BJ (cell line): Measurements from ENCODE around the gene EIF4G2. TPM values are rescaled to one million over a fixed set of nuclear protein-coding genes. Genes with fewer than 3 reads are reported as not detected.

Source experiments
- CTCF ChIA-PET: fragments of 350-600 bp; formaldehyde crosslinking; extraction: SDS; loops from one replicate; lab custom pipeline; 2021; ENCODE audit warnings: antibody characterized with exemption, inconsistent platforms; lab: Yijun Ruan, JAX
- POLR2A ChIA-PET: fragments of 300-600 bp; sonication (Branson Sonifier 250); formaldehyde crosslinking; extraction: SDS; loops from one replicate; lab custom pipeline; 2021; ENCODE audit warnings: antibody characterized with exemption; lab: Charles Lee
- DNase-seq: peaks from one replicate; pipeline ENCODE4 v3.0.0-alpha.2; 2011; ENCODE audit warnings: low read depth
- H3K27me3 ChIP-seq: 2 replicates; pipeline ENCODE4 v1.6.0; 2011; ENCODE audit warnings: low read length; ENCODE audit not compliant: control insufficient read depth, insufficient read depth
- H3K36me3 ChIP-seq: 2 replicates; pipeline ENCODE4 v1.5.1; 2011; ENCODE audit warnings: low read length; ENCODE audit not compliant: control insufficient read depth, insufficient read depth
- H3K4me3 ChIP-seq: 2 replicates; pipeline ENCODE4 v1.5.1; 2011; ENCODE audit warnings: low read depth, mild to moderate bottlenecking, control low read depth, low read length
- CTCF ChIP-seq: IDR thresholded peaks from 2 replicates; pipeline ENCODE4 v1.5.1; 2011; ENCODE audit warnings: low read depth, mild to moderate bottlenecking, control low read depth, inconsistent platforms, low read length, moderate library complexity; ENCODE audit not compliant: insufficient read depth
- polyA plus RNA-seq: library from polyadenylated mRNA; depleted of rRNA; stranded (reverse); fragments of >200 nt; gene quantifications from 2 replicates; pipeline ENCODE4 v1.2.3, GENCODE V29; 2011

Gene EIF4G2
- polyA plus RNA-seq, 1 experiment: 472 TPM

- POLR2A ChIA-PET: interaction anchor here (0.6 to 2.1 kb wide), 16 partner anchors 9 to 395 kb away, joined by 3 to 24 read pairs (median 4); partner anchors contain the start of genes CTR9 and ZBED5
- no peaks in the 10 kb centered on the region for H3K27me3 ChIP-seq
- H3K4me3 ChIP-seq: peak overlapping the region; percentile 50
- no peak for TF ChIP-seq CTCF
- H3K36me3 ChIP-seq: peaks cover 5% of the 10 kb centered on the region; the same call in 1 of the 2 replicates
- CTCF ChIA-PET: interaction anchor here (0.6 to 2.7 kb wide), 9 partner anchors 10 to 212 kb away, joined by 3 to 10 read pairs (median 4); no protein-coding TSS in a partner anchor
- DNase-seq: peak; percentile 21
Observed at GRCh38 chr11:10809373-10810160, 841 bp upstream of the EIF4G2 start.

- Histone ChIP-seq H3K27me3 (no peaks in the 10 kb centered on the region), H3K36me3 (peaks cover 12% of the 10 kb centered on the region; the same call in 1 of the 2 replicates), H3K4me3 (peak overlapping the region; percentile 98)
- DNase-seq: no peak
- CTCF ChIA-PET: interaction anchor here (1.0 to 2.7 kb wide), 4 partner anchors 15 to 214 kb away, joined by 3 to 10 read pairs (median 5); no protein-coding TSS in a partner anchor
- POLR2A ChIA-PET: interaction anchor here (0.6 to 2.1 kb wide), 9 partner anchors 10 to 1063 kb away, joined by 3 to 24 read pairs (median 4); partner anchors contain the start of gene ZBED5
- TF ChIP-seq CTCF: no peak
Observed at GRCh38 chr11:10808235-10808552, 532 bp downstream of the EIF4G2 start.

- ChIA-PET POLR2A (interaction anchor here (0.6 to 1.3 kb wide), 4 partner anchors 92 to 219 kb away, joined by 3 to 4 read pairs (median 3); no protein-coding TSS in a partner anchor), CTCF (interaction anchor here (0.6 to 2.7 kb wide), 6 partner anchors 15 to 978 kb away, joined by 3 to 10 read pairs (median 5); no protein-coding TSS in a partner anchor)
- no peak for TF ChIP-seq CTCF
- H3K36me3 ChIP-seq: peaks cover 16% of the 10 kb centered on the region
- DNase-seq: no peak
- H3K4me3 ChIP-seq: peak overlapping the region; percentile 98
- H3K27me3 ChIP-seq: no peaks in the 10 kb centered on the region
Observed at GRCh38 chr11:10807493-10808234, 1.1 kb downstream of the EIF4G2 start.

GRCh38 chr11:10806206-10806605 is 2.5 kb downstream of the EIF4G2 start:
- ChIA-PET CTCF (interaction anchor here (1.1 to 1.2 kb wide), 2 partner anchors 10 to 128 kb away, joined by 3 read pairs; no protein-coding TSS in a partner anchor), POLR2A (no interaction called here)
- Histone ChIP-seq H3K27me3 (no peaks in the 10 kb centered on the region), H3K36me3 (peaks cover 20% of the 10 kb centered on the region), H3K4me3 (peak overlapping the region; percentile 98)
- no peak for DNase-seq
- TF ChIP-seq CTCF: no peak
